Uterus (tissue), 2 donors: ENCODE measurements around the gene EZH2.

ENCODE experiments used
- POLR2A ChIP-seq, 2 donors: fragments of 450-650 bp; IDR thresholded peaks; one replicate each; pipeline ENCODE4 v1.6.1; 2016; ENCODE audit warnings: antibody characterized with exemption in 2 of 2, mild to moderate bottlenecking in 1 of 2, moderate library complexity in 1 of 2
- TF ChIP-seq, protein P1 (sequence below), 4 experiments: fragments of 200-600 bp in 2 of 4; fragments of 450-650 bp in 2 of 4; sonication (generic) in 2 of 4; IDR thresholded peaks; one replicate each; pipeline ENCODE4 v1.5.1; 2016 to 2019; ENCODE audit warnings: antibody characterized with exemption in 4 of 4, mild to moderate bottlenecking in 2 of 4, moderate library complexity in 1 of 4

- TF ChIP-seq, protein P1, sequence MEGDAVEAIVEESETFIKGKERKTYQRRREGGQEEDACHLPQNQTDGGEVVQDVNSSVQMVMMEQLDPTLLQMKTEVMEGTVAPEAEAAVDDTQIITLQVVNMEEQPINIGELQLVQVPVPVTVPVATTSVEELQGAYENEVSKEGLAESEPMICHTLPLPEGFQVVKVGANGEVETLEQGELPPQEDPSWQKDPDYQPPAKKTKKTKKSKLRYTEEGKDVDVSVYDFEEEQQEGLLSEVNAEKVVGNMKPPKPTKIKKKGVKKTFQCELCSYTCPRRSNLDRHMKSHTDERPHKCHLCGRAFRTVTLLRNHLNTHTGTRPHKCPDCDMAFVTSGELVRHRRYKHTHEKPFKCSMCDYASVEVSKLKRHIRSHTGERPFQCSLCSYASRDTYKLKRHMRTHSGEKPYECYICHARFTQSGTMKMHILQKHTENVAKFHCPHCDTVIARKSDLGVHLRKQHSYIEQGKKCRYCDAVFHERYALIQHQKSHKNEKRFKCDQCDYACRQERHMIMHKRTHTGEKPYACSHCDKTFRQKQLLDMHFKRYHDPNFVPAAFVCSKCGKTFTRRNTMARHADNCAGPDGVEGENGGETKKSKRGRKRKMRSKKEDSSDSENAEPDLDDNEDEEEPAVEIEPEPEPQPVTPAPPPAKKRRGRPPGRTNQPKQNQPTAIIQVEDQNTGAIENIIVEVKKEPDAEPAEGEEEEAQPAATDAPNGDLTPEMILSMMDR (IDR thresholded peaks at IDR 0.05), result no peak
- TF ChIP-seq POLR2A (IDR thresholded peaks at IDR 0.05), result no peak
These were observed 93.2 kb downstream of the EZH2 start for GRCh38 chr7:148790850-148791249.
